ENCODE results near the gene CADPS.

Gene CADPS

GRCh38 chr3:62732183-62732904 lies 142.9 kb downstream of the CADPS start:
- DNase-seq, result no peak

GRCh38 chr3:62727981-62728380 lies 147.2 kb downstream of the CADPS start:
- DNase-seq, result no peak

DNA sequence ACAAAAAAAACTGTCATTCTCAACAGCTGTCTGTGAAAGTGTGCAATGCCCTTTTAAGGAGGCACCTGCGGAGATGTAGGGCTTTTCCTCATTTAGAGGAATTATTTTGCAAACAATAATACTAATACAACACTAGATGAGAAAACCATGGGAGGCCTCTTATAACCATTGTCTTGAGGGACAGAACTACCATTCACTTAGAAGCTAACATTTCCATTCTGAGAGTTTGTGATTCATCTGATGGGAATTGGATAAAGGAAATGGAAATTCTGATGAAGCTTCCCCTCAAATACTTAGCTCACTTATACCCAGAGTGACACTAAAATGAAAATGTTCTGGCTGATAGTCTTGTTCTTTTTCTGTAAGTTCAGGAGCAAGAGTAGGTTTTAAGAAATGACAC lies 147.7 kb downstream of the CADPS start:
- no peak for DNase-seq

GRCh38 chr3:62724503-62724902 lies 150.7 kb downstream of the CADPS start:
- no peak for DNase-seq

DNA sequence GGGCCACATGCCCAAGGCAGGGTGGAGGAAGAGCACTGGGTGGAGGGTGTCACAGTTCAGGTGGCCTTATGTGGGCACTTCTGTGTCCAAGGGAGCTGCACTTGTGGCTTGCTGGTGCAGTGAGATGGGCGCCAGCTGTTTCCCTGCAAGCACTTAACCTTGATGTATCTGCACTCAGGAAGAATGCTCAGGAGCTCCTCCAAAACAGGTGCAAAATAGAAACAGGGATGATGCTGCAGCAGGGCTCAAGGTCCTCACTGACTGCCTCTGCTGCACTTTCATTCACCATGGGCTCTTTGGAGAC lies 151.3 kb downstream of the CADPS start:
- no peak for DNase-seq

DNA sequence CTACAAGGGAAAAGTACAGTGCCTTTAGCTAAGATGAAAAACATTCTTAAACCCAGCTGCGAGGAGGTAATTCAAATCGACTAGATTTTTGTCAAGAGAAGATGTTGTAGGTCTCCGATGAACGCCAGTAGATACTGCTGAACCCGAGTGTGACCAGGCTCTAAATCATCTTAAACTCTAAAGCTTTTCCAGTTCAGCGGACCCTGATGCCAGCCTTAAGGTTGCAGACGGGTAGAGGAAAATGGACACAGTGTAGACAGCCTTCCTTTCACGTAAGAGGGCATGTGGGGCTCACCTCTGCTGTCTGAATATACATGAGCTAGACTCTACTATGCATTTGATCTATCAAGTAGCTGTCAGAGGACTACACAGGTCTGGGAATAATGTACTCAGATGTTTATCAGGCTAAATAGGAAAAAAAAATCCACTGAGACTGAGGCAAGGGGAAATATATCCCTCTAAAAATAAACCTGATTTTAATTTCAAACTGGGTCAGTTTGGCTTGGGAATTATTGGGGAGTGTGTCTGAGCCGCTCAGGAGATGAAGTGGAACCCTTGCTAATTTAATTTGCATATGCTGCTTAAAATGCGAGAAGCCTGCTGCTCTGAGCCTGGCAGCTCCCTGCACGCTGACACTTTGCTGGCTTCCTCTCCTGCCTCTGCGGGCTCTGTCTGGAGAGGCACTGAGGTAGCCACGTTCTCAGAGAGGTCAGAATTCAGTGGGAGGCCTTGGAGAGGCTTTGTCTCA lies 151.9 kb downstream of the CADPS start:
- DNase-seq, result no peak

GRCh38 chr3:62722344-62722743 lies 152.9 kb downstream of the CADPS start:
- no peak for DNase-seq

DNA sequence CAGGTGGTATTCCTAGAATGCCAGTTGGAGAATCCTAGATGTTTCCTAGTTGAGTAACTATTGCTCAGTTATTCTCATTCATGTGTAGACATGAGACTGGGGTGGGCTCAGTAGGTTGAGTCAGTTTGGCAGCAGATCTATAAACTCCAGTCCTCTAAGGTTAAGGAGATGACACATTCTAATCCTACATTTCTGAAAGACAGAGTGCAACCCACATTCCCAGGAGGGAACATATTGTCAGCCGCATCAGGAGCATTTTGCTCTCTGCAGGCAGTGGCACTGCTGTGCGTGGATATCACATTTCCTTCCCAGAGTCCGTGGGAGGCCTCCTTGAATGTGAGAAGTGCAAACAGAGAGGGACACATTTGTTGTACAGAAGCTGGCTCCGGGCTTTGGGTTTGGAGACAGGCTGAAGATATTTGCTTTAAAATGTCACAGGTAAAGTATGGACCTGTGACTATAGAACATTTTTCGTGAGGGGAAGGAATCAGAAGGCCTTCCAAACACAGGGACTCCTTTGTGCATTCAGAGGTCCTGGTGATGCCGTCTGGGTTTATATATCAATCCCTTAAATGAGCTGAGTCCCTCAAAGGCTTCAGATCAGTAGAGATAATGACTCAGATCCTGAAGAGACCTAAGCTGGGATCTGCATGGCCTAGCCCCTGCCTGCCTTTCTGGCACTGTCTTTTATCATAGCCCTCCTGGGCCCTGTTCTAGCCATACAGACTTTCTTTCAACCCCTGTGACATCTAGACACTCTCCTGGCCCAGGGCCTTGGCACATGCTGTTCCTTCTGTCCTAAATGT lies 156.5 kb downstream of the CADPS start:
- no peak for DNase-seq

DNA sequence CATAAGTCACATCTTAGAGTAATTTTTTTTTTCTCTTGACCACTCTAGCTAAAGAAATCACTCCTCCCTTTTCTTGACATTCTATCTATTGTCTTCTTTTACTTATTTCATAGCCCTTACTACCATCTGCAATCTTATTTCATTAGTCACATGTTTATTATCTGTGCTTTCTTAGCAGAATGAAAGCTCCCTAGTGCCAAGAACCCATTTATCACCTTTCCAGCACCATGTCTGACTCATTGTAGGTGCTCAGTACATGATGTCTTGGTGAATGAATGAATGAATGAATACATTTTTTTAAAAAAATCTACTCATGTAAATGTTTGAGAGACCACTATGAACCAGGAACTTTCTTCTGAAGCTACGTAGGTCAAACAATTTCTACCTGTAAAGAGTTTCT lies 157.2 kb downstream of the CADPS start:
- no peak for DNase-seq

GRCh38 chr3:62712746-62713145 lies 162.5 kb downstream of the CADPS start:
- DNase-seq, result no peak

GRCh38 chr3:62710751-62711150 lies 164.5 kb downstream of the CADPS start:
- no peak for DNase-seq

DNA sequence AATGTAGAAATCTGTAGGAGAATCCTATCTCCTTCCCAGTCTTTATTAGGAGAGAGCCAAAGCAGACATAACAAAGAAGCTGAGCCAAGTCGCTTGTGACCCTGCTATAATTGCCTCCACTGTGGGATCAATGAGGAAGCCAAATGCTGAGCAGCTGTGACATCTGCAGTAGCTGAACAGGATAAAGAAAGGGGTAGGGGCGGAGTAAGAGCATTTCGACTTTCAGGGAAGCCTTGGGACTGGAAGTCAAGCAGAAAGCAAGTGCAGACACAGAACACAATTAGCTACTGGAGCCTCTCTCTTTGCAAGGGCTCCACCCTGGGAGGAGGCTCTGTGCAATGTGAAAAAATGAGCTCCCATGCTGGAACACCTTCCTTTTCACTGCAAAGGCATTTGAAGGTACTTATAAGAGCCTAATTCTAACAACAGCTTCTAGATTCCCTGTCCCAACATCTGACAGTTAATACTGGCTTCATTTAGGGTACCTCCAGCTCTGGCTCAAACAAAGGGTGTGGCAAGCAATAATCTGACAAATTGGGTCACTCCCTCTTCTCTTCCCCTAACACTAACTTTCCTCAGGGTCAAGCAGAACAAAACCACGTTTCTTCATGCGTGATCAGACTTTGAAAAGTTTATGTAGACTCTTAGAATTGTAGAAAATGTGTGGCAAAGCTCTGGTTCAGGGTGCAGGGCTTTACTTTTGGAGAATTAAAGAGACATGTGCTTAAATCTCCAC lies 166.4 kb downstream of the CADPS start:
- DNase-seq, result no peak

DNA sequence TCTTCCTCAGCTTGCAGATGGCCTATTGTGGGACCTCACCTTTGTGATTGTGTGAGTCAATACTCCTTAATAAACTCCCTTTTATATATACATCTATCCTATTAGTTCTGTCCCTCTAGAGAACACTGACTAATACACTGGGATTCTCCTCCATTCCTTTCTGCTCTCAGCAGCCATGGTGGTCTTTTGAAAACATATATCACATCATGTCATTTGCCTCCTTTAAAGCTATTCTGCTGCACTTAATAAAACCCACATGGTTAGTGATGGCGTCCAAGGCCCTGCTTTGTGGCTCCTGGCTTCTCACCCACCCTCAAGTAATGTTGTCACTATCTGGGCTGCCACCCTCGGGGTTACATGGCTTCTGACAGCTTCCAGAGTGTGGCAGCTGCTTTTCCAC lies 169.5 kb downstream of the CADPS start:
- DNase-seq, result no peak

DNA sequence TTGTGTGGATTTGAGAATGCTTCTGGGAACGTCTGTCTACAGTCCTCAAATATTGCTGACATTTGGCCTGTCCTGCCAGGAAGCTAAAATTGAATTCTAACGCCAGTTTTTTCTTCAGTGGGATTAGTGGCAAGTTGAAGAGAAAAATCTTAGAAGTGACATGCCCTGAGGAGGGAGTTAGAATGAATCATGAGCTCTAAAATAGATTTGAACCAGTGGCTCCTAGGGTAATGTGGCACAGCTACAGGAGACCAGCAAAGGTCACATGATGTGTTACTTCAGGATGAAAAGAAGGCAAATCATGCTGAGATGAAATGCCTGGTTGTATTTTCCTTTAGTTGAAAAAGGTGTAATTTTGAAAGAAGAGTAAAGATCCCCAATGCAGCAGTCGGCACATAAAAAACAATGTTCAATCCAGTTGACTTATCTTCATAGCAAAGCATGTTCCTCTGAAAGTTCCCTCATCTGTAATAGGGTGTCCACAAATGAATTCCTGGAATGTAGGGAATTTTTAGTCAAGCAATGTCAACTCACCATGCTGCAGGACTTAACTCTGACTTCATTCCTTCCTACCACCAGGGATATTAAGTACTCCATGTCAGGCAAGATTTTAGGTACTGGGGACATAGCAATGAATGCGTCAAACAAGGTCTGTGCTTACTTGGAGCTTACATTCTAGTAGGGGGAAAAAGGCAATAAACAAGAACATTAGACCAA lies 171.6 kb downstream of the CADPS start:
- no peak for DNase-seq

DNA sequence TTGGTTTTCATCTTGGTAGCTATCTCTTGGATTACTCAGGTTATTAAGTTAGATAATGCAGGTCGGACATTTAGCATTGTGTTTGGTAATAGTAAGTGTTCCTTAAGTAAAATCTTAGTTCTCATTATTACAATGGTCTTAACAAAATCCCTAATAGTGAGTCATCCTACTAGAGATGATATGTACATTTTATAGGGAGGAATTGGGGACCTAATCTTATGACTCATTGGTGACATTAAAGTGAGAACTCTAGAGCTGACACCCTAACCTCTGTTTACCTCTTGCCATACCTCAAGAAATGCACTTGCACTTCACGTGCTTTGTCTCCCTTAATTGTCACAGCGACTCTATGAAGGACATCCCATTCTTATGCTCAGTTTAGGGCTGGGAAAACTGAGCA lies 174.9 kb downstream of the CADPS start:
- no peak for DNase-seq

- DNase-seq, result no peak
Observed at GRCh38 chr3:62699728-62700127, 175.5 kb downstream of the CADPS start.

DNA sequence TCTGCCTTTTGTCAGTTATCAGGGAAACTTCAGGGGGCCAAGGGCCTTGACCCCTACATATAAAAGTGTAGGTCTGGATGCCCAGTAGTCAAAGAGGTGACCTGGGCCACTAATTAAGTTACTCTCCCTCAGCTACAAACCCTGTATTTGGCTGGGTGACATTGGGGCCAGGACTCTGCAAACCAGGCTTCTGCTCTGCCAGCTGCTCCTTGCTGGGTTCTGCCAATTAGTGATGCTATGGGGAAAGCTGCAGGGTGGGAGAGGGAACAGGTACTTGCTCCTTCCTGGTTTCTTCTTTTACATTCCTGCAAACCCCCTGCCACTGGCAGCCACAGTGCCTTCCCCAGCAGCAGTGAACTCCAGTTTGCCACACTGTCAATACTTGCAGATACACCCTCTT lies 179.2 kb downstream of the CADPS start:
- no peak for DNase-seq

DNA sequence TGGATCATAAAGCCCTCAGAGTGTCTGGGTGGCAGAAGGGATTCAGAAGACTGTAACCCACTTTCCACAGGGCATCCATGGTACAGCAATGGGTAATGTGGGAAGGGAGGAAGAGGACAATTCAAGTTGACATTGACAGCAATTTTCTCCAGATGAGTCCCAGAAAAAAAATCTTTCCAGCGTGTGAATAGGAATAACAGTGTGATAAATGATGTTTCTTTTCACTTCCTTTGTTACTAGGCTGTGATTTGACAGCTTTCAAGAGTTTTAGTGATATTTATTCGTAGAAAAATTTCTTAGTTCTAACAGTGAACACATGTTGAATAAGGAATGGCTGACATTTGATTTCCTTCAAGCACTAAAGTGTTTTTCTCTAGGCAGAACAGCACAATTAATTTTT lies 186.4 kb downstream of the CADPS start:
- DNase-seq, result no peak

- no peak for DNase-seq
Observed at GRCh38 chr3:62688050-62688449, 187.2 kb downstream of the CADPS start.

DNA sequence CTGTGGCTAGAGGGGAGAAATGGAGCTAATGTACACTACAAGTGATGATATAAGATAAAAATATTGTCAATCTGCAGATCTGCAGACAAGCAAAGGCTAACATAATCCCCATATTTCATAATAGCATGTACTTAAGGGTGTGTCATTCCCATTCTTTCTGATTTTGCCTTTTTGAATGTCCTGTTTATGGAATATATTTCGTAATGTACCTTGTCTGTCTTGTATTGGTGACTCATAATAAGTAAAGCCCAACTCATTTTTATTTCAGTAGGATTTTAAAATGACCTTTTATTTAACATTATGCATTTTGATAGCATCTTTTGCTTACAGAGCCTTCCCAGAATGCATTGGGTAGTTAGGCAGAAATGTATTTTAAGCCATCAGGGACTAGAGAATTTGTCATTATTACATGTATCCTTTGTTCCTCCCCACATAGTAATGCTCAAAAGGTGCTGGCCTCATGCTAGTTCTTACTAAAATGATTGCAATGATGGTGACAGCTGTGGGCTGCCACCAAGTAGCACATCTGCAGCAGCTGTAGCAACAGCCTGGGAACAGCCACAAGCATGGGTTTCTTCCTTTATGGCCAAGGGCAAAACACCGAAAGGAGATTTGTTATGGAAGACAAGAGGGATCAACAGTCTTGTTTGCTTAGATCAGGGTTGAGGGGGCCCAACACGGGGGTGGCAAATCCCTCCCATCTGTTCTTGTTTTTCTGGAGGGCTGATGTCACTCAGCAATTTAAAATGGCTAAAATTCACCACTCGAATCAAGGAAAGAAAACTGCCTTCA lies 188.5 kb downstream of the CADPS start:
- no peak for DNase-seq

DNA sequence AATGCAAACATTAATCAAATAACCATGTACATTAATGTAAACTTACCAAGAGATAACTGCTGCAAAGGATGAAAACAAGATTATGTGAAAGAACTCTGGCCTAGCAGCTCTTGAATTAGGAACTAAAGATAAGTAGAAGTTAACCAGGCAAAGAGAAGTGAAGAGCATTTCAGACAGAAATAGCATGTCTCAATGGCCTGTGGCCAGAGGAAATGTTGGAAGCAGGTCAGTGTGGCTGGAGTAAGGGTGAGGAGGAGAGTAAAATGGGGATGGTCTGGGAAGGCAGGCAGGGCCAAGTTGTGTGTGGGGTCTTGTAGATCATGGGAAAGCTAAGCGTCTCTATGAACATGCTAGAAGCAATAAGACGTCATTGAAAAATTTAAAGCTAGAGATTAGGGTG lies 192.4 kb downstream of the CADPS start:
- no peak for DNase-seq

- no peak for DNase-seq
Observed at GRCh38 chr3:62679988-62680387, 195.2 kb downstream of the CADPS start.

Data from stimulated activated CD4-positive, alpha-beta T cell treated with anti-CD3 and anti-CD28 coated beads, Interleukin-4, amount 100 ng/mL, for 4 hours (primary cell).